Activated CD8-positive, alpha-beta T cell treated with anti-CD3 and anti-CD28 coated beads, Interleukin-2, amount 10 ng/mL, durations not matched to agents 7 days and 5 days (primary cell): ENCODE data around the gene MGAT3. TPM values are rescaled to one million over a fixed set of nuclear protein-coding genes. Genes with fewer than 3 reads are reported as not detected.
"Not testable (repeated sequence)": the region's sequence is repeated elsewhere in the genome, so short reads cannot be mapped to it uniquely, and the experiment has no call there.

Experiments
- ATAC-seq: fragments of 150-1000 bp; cut with Tn5 transposase; one replicate; pipeline ENCODE4 v1.10.0; 2021; ENCODE audit warnings: moderate library complexity
- CTCF ChIA-PET: fragments of 350-600 bp; sonication (Branson Sonifier 250); formaldehyde crosslinking; loops from one replicate; lab custom pipeline; 2021; ENCODE audit warnings: antibody characterized with exemption; lab: Charles Lee
- POLR2A ChIA-PET: fragments of 350-600 bp; sonication (Branson Sonifier 250); formaldehyde crosslinking; loops from one replicate; lab custom pipeline; 2021; ENCODE audit warnings: antibody characterized with exemption; lab: Charles Lee
- DNase-seq: peaks from one replicate; pipeline ENCODE4 v3.0.0-alpha.2; 2020
- H3K27ac Mint-ChIP-seq: one replicate; pipeline ENCODE4 v1.8.0; 2021; ENCODE audit warnings: mild to moderate bottlenecking, mixed read lengths
- H3K27me3 Mint-ChIP-seq: one replicate; pipeline ENCODE4 v1.8.0; 2021; ENCODE audit warnings: low read depth, mixed read lengths
- H3K36me3 Mint-ChIP-seq: one replicate; pipeline ENCODE4 v1.8.0; 2021; ENCODE audit warnings: low read depth, mixed read lengths
- H3K4me1 Mint-ChIP-seq: one replicate; pipeline ENCODE4 v1.8.0; 2021; ENCODE audit warnings: low read depth, mixed read lengths
- H3K4me3 Mint-ChIP-seq: one replicate; pipeline ENCODE4 v1.8.0; 2021; ENCODE audit warnings: mild to moderate bottlenecking, mixed read lengths
- H3K9me3 Mint-ChIP-seq: one replicate; pipeline ENCODE4 v1.8.0; 2022; ENCODE audit warnings: mixed read lengths; ENCODE audit not compliant: insufficient read depth
- total RNA-seq, 2 experiments: library from RNA; stranded (reverse); gene quantifications; one replicate each; pipeline ENCODE4 v1.2.3, GENCODE V29; 2021

The MGAT3 gene
- total RNA-seq, 2 experiments from 2014 or later, result 9.1 to 10.0 TPM

- not testable (repeated sequence) for H3K9me3 Mint-ChIP-seq, DNase-seq, H3K4me3 Mint-ChIP-seq, H3K27ac Mint-ChIP-seq, ATAC-seq, H3K27me3 Mint-ChIP-seq
- H3K36me3 Mint-ChIP-seq, result peaks cover 65% of the 10 kb centered on the region
- CTCF ChIA-PET, result interaction anchor here (0.8 to 3.8 kb wide), 3 partner anchors 10 to 22 kb away, joined by 3 to 17 read pairs (median 4); no protein-coding TSS in a partner anchor
- POLR2A ChIA-PET, result interaction anchor here (2.0 kb wide), 1 partner anchor 13 kb away, joined by 15 read pairs; the partner anchor contains the start of gene ATF4
- H3K4me1 Mint-ChIP-seq, result peaks cover 37% of the 10 kb centered on the region
Measured at GRCh38 chr22:39507021-39507420, 50.2 kb downstream of the MGAT3 start.

GRCh38 chr22:39508393-39508792 lies 51.6 kb downstream of the MGAT3 start:
- Mint-ChIP-seq H3K9me3 (no peaks in the 10 kb centered on the region), H3K4me3 (no peak overlapping the region), H3K27ac (no peak overlapping the region), H3K4me1 (peaks cover 34% of the 10 kb centered on the region), H3K27me3 (no peaks in the 10 kb centered on the region), H3K36me3 (peaks cover 70% of the 10 kb centered on the region)
- DNase-seq (no peak), ATAC-seq (no peak)
- POLR2A ChIA-PET, result interaction anchor here (2.0 kb wide), 1 partner anchor 12 kb away, joined by 15 read pairs; the partner anchor contains the start of gene ATF4
- CTCF ChIA-PET, result interaction anchor here (1.1 to 3.8 kb wide), 2 partner anchors 12 to 21 kb away, joined by 4 to 17 read pairs; no protein-coding TSS in a partner anchor

- CTCF ChIA-PET, result interaction anchor here (1.2 to 3.1 kb wide), 3 partner anchors 9 to 17 kb away, joined by 4 to 11 read pairs (median 10); partner anchors contain the start of gene ATF4
- POLR2A ChIA-PET, result interaction anchor here (1.6 kb wide), 1 partner anchor 10 kb away, joined by 8 read pairs; the partner anchor contains the start of gene ATF4
- ATAC-seq, result no peak
Measured at GRCh38 chr22:39510529-39511149, 53.8 kb downstream of the MGAT3 start.

GRCh38 chr22:39511226-39511625 lies 54.4 kb downstream of the MGAT3 start:
- no peaks in the 10 kb centered on the region for H3K9me3 Mint-ChIP-seq
- DNase-seq, result no peak
- no peak overlapping the region for H3K4me3 Mint-ChIP-seq
- no peak for ATAC-seq
- POLR2A ChIA-PET, result interaction anchor here (1.6 kb wide), 1 partner anchor 9 kb away, joined by 6 read pairs; no protein-coding TSS in a partner anchor
- H3K4me1 Mint-ChIP-seq, result peaks cover 38% of the 10 kb centered on the region
- H3K36me3 Mint-ChIP-seq, result peaks cover 75% of the 10 kb centered on the region
- CTCF ChIA-PET, result interaction anchor here (0.9 to 3.1 kb wide), 3 partner anchors 9 to 18 kb away, joined by 3 to 11 read pairs (median 10); partner anchors contain the start of gene MIEF1
- no peaks in the 10 kb centered on the region for H3K27me3 Mint-ChIP-seq
- H3K27ac Mint-ChIP-seq, result no peak overlapping the region

More at GRCh38 chr22:39510529-39511149, 53.8 kb downstream of the MGAT3 start:
- Mint-ChIP-seq H3K4me3 (no peak overlapping the region), H3K27ac (peak overlapping the region; percentile 8), H3K9me3 (no peaks in the 10 kb centered on the region), H3K36me3 (peaks cover 75% of the 10 kb centered on the region), H3K4me1 (peaks cover 33% of the 10 kb centered on the region), H3K27me3 (no peaks in the 10 kb centered on the region)
- no peak for DNase-seq

GRCh38 chr22:39512026-39512425 lies 55.2 kb downstream of the MGAT3 start:
- no peak for ATAC-seq
- H3K9me3 Mint-ChIP-seq, result no peaks in the 10 kb centered on the region
- peaks cover 32% of the 10 kb centered on the region for H3K4me1 Mint-ChIP-seq
- ChIA-PET POLR2A (interaction anchor here (1.0 to 1.6 kb wide), 2 partner anchors 8 to 11 kb away, joined by 4 to 6 read pairs; no protein-coding TSS in a partner anchor), CTCF (interaction anchor here (0.9 to 3.3 kb wide), 4 partner anchors 10 to 169 kb away, joined by 3 to 11 read pairs (median 7); partner anchors contain the start of gene MIEF1)
- DNase-seq, result no peak
- H3K4me3 Mint-ChIP-seq, result no peak overlapping the region
- H3K27me3 Mint-ChIP-seq, result no peaks in the 10 kb centered on the region
- peaks cover 72% of the 10 kb centered on the region for H3K36me3 Mint-ChIP-seq
- H3K27ac Mint-ChIP-seq, result no peak overlapping the region

- ATAC-seq, result no peak
- no peaks in the 10 kb centered on the region for H3K27me3 Mint-ChIP-seq
- peaks cover 70% of the 10 kb centered on the region for H3K36me3 Mint-ChIP-seq
- peaks cover 37% of the 10 kb centered on the region for H3K4me1 Mint-ChIP-seq
- H3K27ac Mint-ChIP-seq, result no peak overlapping the region
- CTCF ChIA-PET, result interaction anchor here (1.0 to 6.0 kb wide), 8 partner anchors 11 to 195 kb away, joined by 4 to 81 read pairs (median 19); partner anchors contain the start of genes MIEF1 and RPS19BP1
- POLR2A ChIA-PET, result interaction anchor here (1.3 kb wide), 1 partner anchor 9 kb away, joined by 3 read pairs; no protein-coding TSS in a partner anchor
- H3K9me3 Mint-ChIP-seq, result no peaks in the 10 kb centered on the region
- DNase-seq, result no peak
- no peak overlapping the region for H3K4me3 Mint-ChIP-seq
Measured at GRCh38 chr22:39513791-39514190, 57.0 kb downstream of the MGAT3 start.

- no peaks in the 10 kb centered on the region for H3K27me3 Mint-ChIP-seq
- POLR2A ChIA-PET, result interaction anchor here (0.6 to 1.3 kb wide), 3 partner anchors 8 to 529 kb away, joined by 3 read pairs; no protein-coding TSS in a partner anchor
- ATAC-seq (no peak), DNase-seq (peak; percentile 68)
- peaks cover 65% of the 10 kb centered on the region for H3K36me3 Mint-ChIP-seq
- H3K27ac Mint-ChIP-seq, result peak overlapping the region; percentile 28
- CTCF ChIA-PET, result interaction anchor here (0.6 to 6.0 kb wide), 13 partner anchors 9 to 519 kb away, joined by 3 to 81 read pairs (median 5); partner anchors contain the start of genes MIEF1, RPS19BP1 and TAB1
- peaks cover 40% of the 10 kb centered on the region for H3K4me1 Mint-ChIP-seq
- no peak overlapping the region for H3K4me3 Mint-ChIP-seq
- H3K9me3 Mint-ChIP-seq, result no peaks in the 10 kb centered on the region
Measured at GRCh38 chr22:39514373-39514973, 57.7 kb downstream of the MGAT3 start.

- ChIA-PET CTCF (interaction anchor here (0.6 to 6.0 kb wide), 11 partner anchors 14 to 541 kb away, joined by 3 to 81 read pairs (median 4); partner anchors contain the start of genes MIEF1, RPS19BP1 and TAB1), POLR2A (interaction anchor here (0.6 to 0.9 kb wide), 4 partner anchors 13 to 258 kb away, joined by 3 to 4 read pairs (median 3); no protein-coding TSS in a partner anchor)
- no peaks in the 10 kb centered on the region for H3K27me3 Mint-ChIP-seq
- H3K36me3 Mint-ChIP-seq, result peaks cover 64% of the 10 kb centered on the region
- no peak for ATAC-seq
- no peak overlapping the region for H3K4me3 Mint-ChIP-seq
- no peaks in the 10 kb centered on the region for H3K9me3 Mint-ChIP-seq
- peaks cover 39% of the 10 kb centered on the region for H3K4me1 Mint-ChIP-seq
- no peak for DNase-seq
- peak overlapping the region; percentile 41 for H3K27ac Mint-ChIP-seq
Measured at GRCh38 chr22:39515266-39516050, 58.6 kb downstream of the MGAT3 start.

- no peak overlapping the region for H3K4me3 Mint-ChIP-seq
- peaks cover 49% of the 10 kb centered on the region for H3K4me1 Mint-ChIP-seq
- no peak for ATAC-seq
- H3K36me3 Mint-ChIP-seq, result peaks cover 68% of the 10 kb centered on the region
- no peaks in the 10 kb centered on the region for H3K9me3 Mint-ChIP-seq
- no peak for DNase-seq
- ChIA-PET CTCF (interaction anchor here (1.0 to 6.0 kb wide), 8 partner anchors 10 to 830 kb away, joined by 3 to 81 read pairs (median 4); partner anchors contain the start of genes RPS19BP1 and TAB1), POLR2A (interaction anchor here (0.9 to 2.8 kb wide), 5 partner anchors 11 to 527 kb away, joined by 3 to 11 read pairs (median 4); partner anchors contain the start of genes MIEF1 and RPL3)
- H3K27ac Mint-ChIP-seq, result no peak overlapping the region
- no peaks in the 10 kb centered on the region for H3K27me3 Mint-ChIP-seq
Measured at GRCh38 chr22:39517470-39517869, 60.7 kb downstream of the MGAT3 start.

- ATAC-seq (no peak), DNase-seq (no peak)
- Mint-ChIP-seq H3K4me1 (peaks cover 57% of the 10 kb centered on the region), H3K27me3 (no peaks in the 10 kb centered on the region), H3K9me3 (no peaks in the 10 kb centered on the region), H3K36me3 (peaks cover 70% of the 10 kb centered on the region), H3K27ac (peak overlapping the region; percentile 98), H3K4me3 (peak overlapping the region; percentile 90)
- ChIA-PET CTCF (interaction anchor here (1.3 to 6.0 kb wide), 6 partner anchors 11 to 830 kb away, joined by 3 to 81 read pairs (median 24); partner anchors contain the start of gene RPS19BP1), POLR2A (interaction anchor here (1.1 to 2.8 kb wide), 4 partner anchors 10 to 526 kb away, joined by 3 to 11 read pairs (median 6); partner anchors contain the start of genes MIEF1 and RPL3)
Measured at GRCh38 chr22:39518144-39518786, 61.5 kb downstream of the MGAT3 start.
